HG02623 (cell line): Measurements from ENCODE around the gene ADRA2A.

Experiments
- ATAC-seq: cut with Tn5 transposase; IDR thresholded peaks from one replicate; pipeline ENCODE4 v1.9.1; 2021; ENCODE audit warnings: moderate library complexity; ENCODE audit not compliant: unreplicated experiment

Gene ADRA2A

GRCh38 chr10:111109501-111110242 is 32.8 kb downstream of the ADRA2A start:
- ATAC-seq = no peak

- no peak for ATAC-seq
These were observed 33.9 kb downstream of the ADRA2A start for GRCh38 chr10:111110771-111111170.

- no peak for ATAC-seq
These were observed 35.5 kb downstream of the ADRA2A start for GRCh38 chr10:111112333-111112732.

DNA sequence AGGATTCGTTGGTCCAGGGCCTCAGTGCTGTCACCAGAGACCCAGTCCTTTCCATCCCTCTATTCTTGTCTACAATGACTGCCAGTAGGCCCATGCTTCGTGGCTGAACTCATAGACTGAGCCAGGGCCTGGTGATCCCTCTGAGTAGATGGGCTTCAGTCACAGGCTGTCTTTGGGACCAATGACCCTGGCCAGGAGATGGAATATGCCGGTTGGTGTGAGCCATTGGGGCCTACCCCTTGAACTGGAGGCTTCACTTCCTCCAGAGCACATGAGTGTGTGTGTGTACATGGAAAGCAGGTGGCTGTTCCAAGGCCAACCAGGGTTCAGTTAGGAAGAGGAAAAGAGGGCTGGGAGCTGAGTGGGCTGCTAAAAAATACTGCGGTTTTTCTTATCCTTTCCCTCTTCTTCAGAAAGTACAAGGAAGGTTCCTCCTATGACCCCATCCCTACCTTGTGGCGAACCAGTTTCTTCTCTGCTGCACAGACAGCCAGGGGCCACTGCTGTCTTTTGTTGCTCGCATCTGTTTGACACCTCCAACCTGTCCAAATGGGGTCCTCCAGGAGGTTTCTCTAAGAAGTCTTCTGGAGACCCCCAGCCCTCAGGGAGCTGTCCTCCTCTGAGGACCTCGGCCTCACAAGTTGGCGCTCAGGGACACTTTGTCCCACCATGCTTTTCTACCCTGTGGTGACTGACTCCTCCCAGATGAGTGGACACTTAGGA is 36.6 kb downstream of the ADRA2A start:
- no peak for ATAC-seq

- ATAC-seq = no peak
These were observed 37.3 kb downstream of the ADRA2A start for GRCh38 chr10:111113961-111114757.

DNA sequence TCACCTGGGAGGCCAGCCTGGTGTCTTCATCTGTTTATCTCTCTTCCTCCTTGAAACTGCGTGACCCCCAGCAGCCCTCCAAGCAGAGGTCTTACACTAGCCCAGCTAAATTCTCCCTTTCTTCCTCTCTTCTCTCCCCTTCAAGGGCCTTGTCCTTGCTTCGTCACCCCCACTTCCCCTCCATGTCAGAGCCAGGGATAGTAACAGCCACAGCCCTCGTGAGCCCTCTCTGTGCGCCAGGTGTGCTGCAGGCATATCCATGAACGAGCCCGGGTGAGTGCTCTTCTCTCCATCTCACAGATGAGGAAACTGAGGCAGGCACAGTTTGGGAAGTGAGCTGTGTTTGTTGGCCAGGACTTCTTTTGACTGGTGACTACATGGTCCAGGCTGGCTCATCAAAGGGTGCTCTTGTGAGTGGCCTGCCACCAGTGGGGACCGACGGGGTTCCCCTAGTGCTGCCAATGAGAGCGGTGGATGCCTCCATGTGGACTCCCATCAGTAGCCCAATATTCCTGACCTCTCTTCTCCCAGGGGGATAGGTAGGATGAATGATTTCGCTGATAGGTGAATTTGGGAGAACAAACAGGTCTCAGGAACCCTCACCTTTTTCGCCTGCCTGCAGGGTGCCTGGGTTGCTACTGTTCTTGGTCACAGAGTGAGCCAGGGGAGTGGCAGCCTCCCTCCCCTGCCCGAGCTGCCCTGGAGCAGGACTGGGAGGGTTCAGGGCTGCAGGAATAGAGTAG is 38.1 kb downstream of the ADRA2A start:
- ATAC-seq = no peak

GRCh38 chr10:111116211-111116610 is 39.4 kb downstream of the ADRA2A start:
- ATAC-seq = no peak

DNA sequence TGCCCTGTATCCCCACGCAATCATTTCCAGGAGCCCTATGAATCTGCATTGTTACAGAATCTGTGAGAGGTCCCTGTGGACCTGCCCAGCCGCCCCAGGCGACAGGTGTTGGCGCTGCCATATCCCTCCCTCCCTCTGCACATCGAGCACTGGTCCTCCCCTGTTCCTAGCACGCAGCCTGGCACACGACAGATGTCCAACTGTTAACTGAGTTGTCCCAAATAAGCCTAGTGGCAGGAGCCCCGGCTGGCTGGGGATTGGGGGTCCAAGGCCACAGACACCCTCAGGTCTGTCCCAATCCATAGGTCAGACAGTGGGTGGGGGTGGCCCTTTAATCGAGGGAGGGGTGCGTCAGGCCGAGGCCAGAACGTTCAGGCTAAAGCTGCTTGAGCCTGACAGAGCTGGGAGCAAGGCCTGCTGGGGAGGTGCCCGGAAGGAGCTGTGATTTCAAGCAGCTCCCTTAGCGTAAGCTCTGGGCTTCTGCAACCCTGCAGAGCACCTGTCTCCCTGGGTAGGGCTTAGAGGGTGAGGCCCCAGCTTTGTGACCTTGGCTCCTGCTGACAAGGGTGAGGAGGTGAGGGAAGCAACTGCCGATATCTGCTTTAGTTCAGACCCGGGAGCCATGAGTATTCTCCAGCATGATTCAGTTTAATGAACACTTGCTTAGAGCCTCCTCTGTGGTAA is 40.1 kb downstream of the ADRA2A start:
- ATAC-seq = no peak

DNA sequence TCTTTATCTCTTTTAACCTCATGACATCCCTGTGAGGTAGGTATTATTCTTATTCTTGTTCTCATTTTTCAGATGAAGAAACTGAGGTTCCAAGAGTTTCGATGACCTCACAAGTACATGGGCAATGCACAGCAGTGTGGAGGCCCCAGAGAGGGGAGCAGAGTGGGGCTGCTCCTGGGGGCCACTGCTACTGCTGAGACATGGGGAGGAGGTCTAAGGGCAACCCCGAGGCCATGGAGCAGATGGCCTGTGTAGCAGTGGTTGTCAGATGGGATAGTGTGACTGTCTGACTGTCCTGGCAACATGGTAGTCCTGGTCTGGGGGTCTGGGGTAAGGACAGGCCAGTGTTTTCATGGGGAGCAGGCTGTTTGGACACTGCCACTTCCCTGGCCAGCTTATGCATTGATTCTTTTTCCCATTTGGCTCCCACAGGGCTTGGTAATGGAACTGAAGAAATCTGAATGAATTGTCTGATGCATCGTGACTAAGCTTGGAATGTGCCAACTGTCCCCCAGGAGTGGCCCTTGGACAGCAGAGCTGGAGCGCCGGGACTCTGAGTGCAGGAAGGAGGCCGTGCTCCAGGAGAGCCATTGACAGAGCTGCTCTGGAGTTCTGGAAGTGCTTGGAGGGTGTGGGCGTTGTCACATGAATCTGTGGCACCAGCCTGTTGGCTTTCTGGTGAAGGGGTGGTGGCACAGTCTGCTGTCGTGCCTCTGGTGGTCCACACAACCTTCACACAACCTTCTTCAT is 40.9 kb downstream of the ADRA2A start:
- ATAC-seq = no peak

GRCh38 chr10:111118758-111119157 is 41.9 kb downstream of the ADRA2A start:
- no peak for ATAC-seq

GRCh38 chr10:111119637-111120036 is 42.8 kb downstream of the ADRA2A start:
- no peak for ATAC-seq

DNA sequence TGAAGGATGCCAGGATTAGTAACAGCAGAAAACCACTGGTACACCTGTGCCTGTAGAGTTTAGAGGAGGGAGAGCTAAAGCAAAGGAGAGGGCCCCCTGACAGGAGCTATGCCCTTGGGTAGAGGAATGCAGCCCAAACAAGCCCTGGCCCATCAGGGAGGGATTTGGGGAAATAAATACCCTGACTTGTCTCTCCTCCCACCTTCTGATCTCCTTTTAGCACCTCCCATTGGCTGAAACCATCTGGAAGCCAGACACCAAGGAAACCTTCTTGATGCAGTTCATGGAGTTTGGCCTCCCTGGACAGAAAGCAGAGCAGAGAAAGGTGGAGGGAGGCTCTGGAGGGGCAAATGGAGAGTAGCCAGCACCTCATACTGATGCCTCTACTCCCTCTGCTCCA is 45.3 kb downstream of the ADRA2A start:
- ATAC-seq = no peak

DNA sequence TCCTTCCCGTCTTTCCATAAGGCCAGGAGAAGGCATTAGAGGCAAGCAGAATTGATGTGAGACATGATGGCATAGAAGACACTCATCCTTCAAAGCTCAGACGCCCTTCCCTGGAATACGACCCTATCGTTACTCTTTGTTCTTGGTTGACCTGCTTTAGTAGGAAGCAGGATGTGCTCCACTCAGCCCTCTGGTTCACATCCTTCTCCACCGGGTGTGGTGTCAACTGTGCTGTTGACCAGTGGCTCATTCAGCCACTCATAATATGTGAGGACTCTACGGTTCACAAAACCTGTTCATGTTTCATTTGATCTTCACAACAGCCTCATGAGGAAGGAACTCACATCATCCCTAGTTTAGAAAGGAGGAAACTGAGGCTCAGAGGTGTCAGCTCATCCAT is 47.1 kb downstream of the ADRA2A start:
- ATAC-seq = no peak

- no peak for ATAC-seq
These were observed 48.3 kb downstream of the ADRA2A start for GRCh38 chr10:111125102-111125501.

- no peak for ATAC-seq
These were observed 49.2 kb downstream of the ADRA2A start for GRCh38 chr10:111126077-111126476.

DNA sequence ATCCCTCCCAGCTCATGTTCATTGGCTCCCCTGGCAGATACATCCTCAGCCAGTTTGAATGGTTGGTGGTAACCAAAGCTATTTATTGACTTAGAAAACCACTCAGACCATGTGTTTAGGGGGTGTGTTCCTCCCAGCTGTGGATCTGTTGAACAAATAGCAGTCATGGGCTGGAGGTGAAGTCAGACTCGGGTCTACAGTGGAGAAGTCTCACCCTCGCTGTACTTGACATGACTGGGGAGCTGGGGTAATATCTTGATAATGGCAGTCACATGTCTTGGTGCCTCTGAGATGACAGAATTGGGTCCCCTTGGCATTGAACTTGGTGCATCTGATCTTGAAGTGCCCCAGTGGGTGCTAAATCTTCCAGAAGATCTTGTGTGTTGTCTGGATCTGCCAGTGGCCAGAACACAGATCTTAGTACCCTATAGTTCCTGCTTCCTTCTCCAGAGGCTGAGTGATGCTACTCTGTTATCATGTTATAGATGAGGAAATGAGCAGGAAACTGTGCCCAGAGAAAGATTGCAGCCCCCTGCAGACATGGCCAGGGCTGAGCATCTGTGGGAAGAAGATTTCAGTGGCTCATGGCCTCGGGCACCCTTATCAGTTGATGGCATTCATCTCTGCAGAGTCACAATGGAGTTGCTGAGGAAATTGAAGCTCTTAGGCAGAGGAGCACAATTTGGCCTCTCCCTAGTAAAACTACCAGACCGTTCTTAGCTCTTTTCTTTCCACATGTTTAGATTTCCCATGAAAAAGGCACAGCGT is 50.4 kb downstream of the ADRA2A start:
- no peak for ATAC-seq

DNA sequence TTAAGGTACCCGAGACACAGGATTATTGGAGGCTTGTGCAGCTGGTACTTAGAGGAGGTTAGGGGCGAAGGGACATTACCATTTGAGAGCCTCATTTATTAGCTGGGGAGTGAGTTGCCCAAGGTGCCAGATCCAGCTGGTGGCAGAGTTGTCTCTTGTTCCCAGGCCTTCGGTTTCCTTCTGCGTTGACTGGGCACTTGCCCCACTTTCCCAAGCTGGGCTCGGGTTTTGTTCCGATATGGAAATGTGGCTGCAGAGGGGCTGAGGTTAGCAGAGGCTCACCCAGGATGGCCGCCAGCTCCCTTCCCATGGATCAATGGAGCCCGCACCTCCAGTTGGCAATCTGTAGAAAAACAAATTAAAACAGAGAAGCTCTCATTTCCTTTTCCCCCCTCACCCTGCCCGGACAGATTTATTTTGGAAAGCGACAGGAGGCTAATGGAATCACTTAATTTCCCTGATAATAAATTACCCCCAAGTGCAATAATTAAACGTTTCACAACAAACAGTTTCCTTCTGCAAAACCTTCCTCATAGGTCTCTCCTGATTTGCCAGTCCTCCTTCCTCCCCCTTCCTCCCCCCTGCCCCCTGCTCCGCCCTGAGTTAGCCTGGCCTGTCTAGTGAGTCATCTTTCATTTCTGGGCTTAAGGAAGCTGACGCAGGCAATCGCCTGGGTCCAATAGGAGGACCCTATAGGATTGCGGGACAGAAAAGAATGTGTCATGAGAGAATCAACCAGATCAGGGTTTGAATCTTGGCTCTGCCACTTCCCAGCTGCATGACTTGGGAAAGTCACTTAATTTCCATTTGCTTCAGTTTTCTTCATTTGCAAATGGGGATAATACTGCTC is 51.7 kb downstream of the ADRA2A start:
- no peak for ATAC-seq

DNA sequence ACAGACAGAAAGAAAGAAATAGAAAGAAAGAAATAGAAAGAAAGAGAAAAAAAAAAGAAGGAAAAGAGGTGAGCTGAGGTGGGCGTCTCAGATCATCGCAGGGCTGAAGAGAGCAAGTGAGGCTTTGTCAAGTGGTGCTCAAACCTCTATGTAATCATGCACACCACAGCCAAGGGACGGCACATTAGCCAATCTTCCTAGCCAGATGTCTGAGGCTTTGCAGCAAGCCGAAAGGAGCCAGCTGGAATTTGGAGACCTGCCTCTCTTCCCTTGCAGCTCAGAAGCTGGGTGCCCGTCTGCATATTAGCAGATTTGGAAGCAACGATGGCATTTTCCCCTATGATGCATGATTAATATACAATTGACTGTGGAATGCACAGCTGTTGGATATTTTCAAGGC is 52.5 kb downstream of the ADRA2A start:
- no peak for ATAC-seq
